Testis (tissue), 2 donors: ENCODE results near the gene NMBR.

Experiments
- CTCF ChIP-seq, 3 experiments: fragments of 450-650 bp in 2 of 3; fragments of 200-600 bp in 1 of 3; sonication (generic) in 1 of 3; IDR thresholded peaks; one replicate each; pipeline ENCODE4 v1.5.1; 2016 to 2019; ENCODE audit warnings: antibody characterized with exemption in 3 of 3, mild to moderate bottlenecking in 2 of 3, moderate library complexity in 1 of 3
- POLR2A ChIP-seq: fragments of 450-650 bp; IDR thresholded peaks from one replicate; pipeline ENCODE4 v1.6.1; 2017; ENCODE audit warnings: antibody characterized with exemption, mild to moderate bottlenecking, moderate library complexity

GRCh38 chr6:142035890-142036289, 111.0 kb downstream of the NMBR start:
- no peak for TF ChIP-seq POLR2A
- no peak for TF ChIP-seq CTCF (IDR thresholded peaks at IDR 0.05)
